ENCODE measurements around the gene ZGPAT.

DNA sequence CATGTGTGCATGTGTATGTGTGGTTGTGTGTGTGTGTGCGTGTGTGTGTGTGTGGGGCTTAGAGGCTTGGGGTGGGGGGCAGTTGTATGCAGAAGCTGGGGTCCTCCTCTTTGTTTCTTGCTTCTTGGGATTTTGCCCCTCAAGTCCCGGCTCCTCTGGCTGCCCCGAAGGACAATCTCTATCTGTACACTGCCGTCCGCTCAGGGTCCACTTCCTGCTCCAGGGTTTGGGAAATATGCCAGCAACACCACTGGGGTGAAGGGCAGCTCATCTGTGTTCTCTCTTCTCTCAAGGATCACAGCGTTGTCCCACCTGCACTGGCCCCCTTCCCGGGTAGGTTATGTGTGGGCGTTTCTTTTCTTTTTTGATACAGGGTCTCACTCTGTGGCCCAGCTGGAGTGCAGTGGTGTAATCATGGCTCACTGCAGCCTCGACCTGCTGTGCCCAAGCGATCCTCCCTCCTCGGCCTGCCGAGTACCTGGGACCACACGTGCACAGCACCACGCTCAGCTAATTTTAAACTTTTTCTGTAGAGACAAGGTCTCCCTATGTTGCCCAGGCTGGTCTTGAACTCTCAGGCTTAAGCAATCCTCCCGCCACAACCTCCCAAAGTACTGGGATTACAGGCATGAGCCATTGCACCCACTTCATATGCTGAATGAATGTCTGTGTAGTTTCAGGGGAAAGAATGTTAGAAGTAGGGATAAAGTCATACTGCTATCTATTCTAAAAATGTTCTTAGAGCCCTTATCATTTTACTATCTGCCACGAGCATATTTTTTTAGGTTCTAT is 57.4 kb downstream of the ZGPAT start:
- TF ChIP-seq POLR2A (IDR thresholded peaks at IDR 0.05; ENCODE audit: extremely low read depth, insufficient read length) (no peak), MYC (IDR thresholded peaks at IDR 0.05; ENCODE audit: low read depth, low read length) (no peak)
- TF ChIP-seq, protein P1, sequence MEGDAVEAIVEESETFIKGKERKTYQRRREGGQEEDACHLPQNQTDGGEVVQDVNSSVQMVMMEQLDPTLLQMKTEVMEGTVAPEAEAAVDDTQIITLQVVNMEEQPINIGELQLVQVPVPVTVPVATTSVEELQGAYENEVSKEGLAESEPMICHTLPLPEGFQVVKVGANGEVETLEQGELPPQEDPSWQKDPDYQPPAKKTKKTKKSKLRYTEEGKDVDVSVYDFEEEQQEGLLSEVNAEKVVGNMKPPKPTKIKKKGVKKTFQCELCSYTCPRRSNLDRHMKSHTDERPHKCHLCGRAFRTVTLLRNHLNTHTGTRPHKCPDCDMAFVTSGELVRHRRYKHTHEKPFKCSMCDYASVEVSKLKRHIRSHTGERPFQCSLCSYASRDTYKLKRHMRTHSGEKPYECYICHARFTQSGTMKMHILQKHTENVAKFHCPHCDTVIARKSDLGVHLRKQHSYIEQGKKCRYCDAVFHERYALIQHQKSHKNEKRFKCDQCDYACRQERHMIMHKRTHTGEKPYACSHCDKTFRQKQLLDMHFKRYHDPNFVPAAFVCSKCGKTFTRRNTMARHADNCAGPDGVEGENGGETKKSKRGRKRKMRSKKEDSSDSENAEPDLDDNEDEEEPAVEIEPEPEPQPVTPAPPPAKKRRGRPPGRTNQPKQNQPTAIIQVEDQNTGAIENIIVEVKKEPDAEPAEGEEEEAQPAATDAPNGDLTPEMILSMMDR (IDR thresholded peaks at IDR 0.05; ENCODE audit: low read depth, low read length): no peak
